Dermis blood vessel endothelial cell (primary cell): ENCODE results near the gene OPN1MW2. TPM values are rescaled to one million over a fixed set of nuclear protein-coding genes. Genes with fewer than 3 reads are reported as not detected.

Experiments used
- total RNA-seq: library from RNA; depleted of rRNA; stranded (reverse); fragments of >200 nt; gene quantifications from 2 replicates; pipeline ENCODE4 v1.2.3, GENCODE V29; 2014

Gene OPN1MW2
- total RNA-seq, 1 donor from 2014 or later = not detected

Other genes with a start within 250 kb of the OPN1MW2 start
- gene HCFC1, start 247.9 kb upstream of the OPN1MW2 start, total RNA-seq = 15.3 and 48.9 TPM in 2 replicates
- 6.0 and 6.5 TPM in 2 replicates for gene TMEM187, start 247.0 kb upstream of the OPN1MW2 start, total RNA-seq
- 53.8 and 81.9 TPM in 2 replicates for gene IRAK1, start 199.9 kb upstream of the OPN1MW2 start, total RNA-seq
- gene MECP2, start 122.0 kb upstream of the OPN1MW2 start, total RNA-seq = 22.5 and 34.9 TPM in 2 replicates
- not detected in 2 replicates for gene OPN1LW, start 75.5 kb upstream of the OPN1MW2 start, total RNA-seq
- 0.17 TPM in 1 of 2 replicates, not detected in the other for gene OPN1MW, start 37.2 kb upstream of the OPN1MW2 start, total RNA-seq
- not detected in 2 replicates for gene OPN1MW3, start 37.8 kb downstream of the OPN1MW2 start, total RNA-seq
- not detected in 2 replicates for gene TEX28, start 75.4 kb downstream of the OPN1MW2 start, total RNA-seq
- gene TKTL1, start 76.0 kb downstream of the OPN1MW2 start, total RNA-seq = not detected in 2 replicates
- 1,387 and 2,587 TPM in 2 replicates for gene FLNA, start 154.9 kb downstream of the OPN1MW2 start, total RNA-seq
- 10.6 and 17.2 TPM in 2 replicates for gene EMD, start 159.5 kb downstream of the OPN1MW2 start, total RNA-seq
- gene RPL10, start 178.6 kb downstream of the OPN1MW2 start, total RNA-seq = 3,745 and 6,057 TPM in 2 replicates
- 105 and 111 TPM in 2 replicates for gene DNASE1L1, start 189.5 kb downstream of the OPN1MW2 start, total RNA-seq
- gene TAFAZZIN, start 191.8 kb downstream of the OPN1MW2 start, total RNA-seq = 20.8 and 25.9 TPM in 2 replicates
- 65.9 and 103 TPM in 2 replicates for gene ATP6AP1, start 208.9 kb downstream of the OPN1MW2 start, total RNA-seq
- gene GDI1, start 217.4 kb downstream of the OPN1MW2 start, total RNA-seq = 50.7 and 75.9 TPM in 2 replicates
- 58.0 and 61.4 TPM in 2 replicates for gene FAM50A, start 224.4 kb downstream of the OPN1MW2 start, total RNA-seq
- gene PLXNA3, start 238.5 kb downstream of the OPN1MW2 start, total RNA-seq = 6.6 and 9.0 TPM in 2 replicates